KMS-11 (cell line): Measurements from ENCODE around the gene TSC22D4.

ENCODE experiments used
- H2AFZ ChIP-seq: fragments of 200-600 bp; sonication (generic); 2 replicates; pipeline ENCODE4 v1.6.1; 2016; ENCODE audit warnings: antibody characterized with exemption, mixed run types, low read depth
- H3K27ac ChIP-seq: fragments of 200-600 bp; sonication (generic); 2 replicates; pipeline ENCODE4 v1.6.1; 2016; ENCODE audit warnings: mild to moderate bottlenecking, mixed run types
- H3K27me3 ChIP-seq: fragments of 200-600 bp; sonication (generic); 2 replicates; pipeline ENCODE4 v1.6.1; 2017; ENCODE audit warnings: mild to moderate bottlenecking, low read depth, mixed run types, moderate library complexity; ENCODE audit not compliant: insufficient read depth
- H3K36me3 ChIP-seq: fragments of 200-600 bp; sonication (generic); 2 replicates; pipeline ENCODE4 v1.6.1; 2017; ENCODE audit warnings: mild to moderate bottlenecking, mixed run types; ENCODE audit not compliant: insufficient read depth
- H3K4me1 ChIP-seq: fragments of 200-600 bp; sonication (generic); 2 replicates; pipeline ENCODE4 v1.6.1; 2016; ENCODE audit warnings: mild to moderate bottlenecking, low read depth, mixed run types; ENCODE audit not compliant: poor library complexity, severe bottlenecking
- H3K4me2 ChIP-seq: fragments of 200-600 bp; sonication (generic); 2 replicates; pipeline ENCODE4 v1.7.0; 2016; ENCODE audit warnings: mild to moderate bottlenecking, mixed run types
- H3K4me3 ChIP-seq: fragments of 200-600 bp; sonication (generic); IDR thresholded peaks from 2 replicates; pipeline ENCODE4 v1.6.1; 2017; ENCODE audit warnings: low read depth, low read length, mixed read lengths; ENCODE audit not compliant: insufficient read depth
- H3K79me2 ChIP-seq: fragments of 200-600 bp; sonication (generic); 2 replicates; pipeline ENCODE4 v1.6.1; 2016; ENCODE audit warnings: low read depth, mixed run types; ENCODE audit not compliant: insufficient read depth
- H3K9ac ChIP-seq: fragments of 200-600 bp; sonication (generic); 2 replicates; pipeline ENCODE4 v1.6.1; 2016; ENCODE audit warnings: mild to moderate bottlenecking, mixed run types
- H4K20me1 ChIP-seq: fragments of 200-600 bp; sonication (generic); 2 replicates; pipeline ENCODE4 v1.6.1; 2016; ENCODE audit warnings: mild to moderate bottlenecking, mixed run types; ENCODE audit not compliant: insufficient read depth
- CTCF ChIP-seq: fragments of 200-600 bp; sonication (generic); conservative IDR thresholded peaks from 2 replicates; pipeline ENCODE4 v1.6.1; 2017; ENCODE audit warnings: low read depth, mild to moderate bottlenecking, antibody characterized with exemption, low read length, moderate library complexity, mixed read lengths

Gene TSC22D4

GRCh38 chr7:100483090-100483721 lies 4.2 kb upstream of the TSC22D4 start:
- Histone ChIP-seq H4K20me1 (no peaks in the 10 kb centered on the region), H3K36me3 (no peaks in the 10 kb centered on the region), H3K9ac (no peak overlapping the region), H2AFZ (peak overlapping the region; percentile 89), H3K27ac (no peak overlapping the region), H3K4me1 (peaks cover 19% of the 10 kb centered on the region), H3K4me3 (no peak overlapping the region), H3K79me2 (peaks cover 6% of the 10 kb centered on the region; the same call in 1 of the 2 replicates), H3K4me2 (peak overlapping the region; percentile 77), H3K27me3 (peaks cover 4% of the 10 kb centered on the region; the same call in 1 of the 2 replicates)
- peak; percentile 81 for TF ChIP-seq CTCF

GRCh38 chr7:100482728-100483089 lies 3.7 kb upstream of the TSC22D4 start:
- no peaks in the 10 kb centered on the region for H3K36me3 ChIP-seq
- H3K27ac ChIP-seq, result no peak overlapping the region
- no peaks in the 10 kb centered on the region; the same call in 1 of the 2 replicates for H3K27me3 ChIP-seq
- no peak overlapping the region for H3K4me3 ChIP-seq
- H3K9ac ChIP-seq, result no peak overlapping the region
- peak overlapping the region; percentile 77 for H3K4me2 ChIP-seq
- H4K20me1 ChIP-seq, result no peaks in the 10 kb centered on the region
- H3K79me2 ChIP-seq, result peaks cover 11% of the 10 kb centered on the region; the same call in 1 of the 2 replicates
- peak overlapping the region; percentile 89 for H2AFZ ChIP-seq
- peaks cover 19% of the 10 kb centered on the region for H3K4me1 ChIP-seq
- TF ChIP-seq CTCF, result no peak

- no peak for TF ChIP-seq CTCF
- Histone ChIP-seq H3K4me3 (no peak overlapping the region), H3K4me2 (no peak overlapping the region), H3K36me3 (no peaks in the 10 kb centered on the region), H3K27ac (no peak overlapping the region), H3K79me2 (peaks cover 22% of the 10 kb centered on the region), H2AFZ (no peak overlapping the region), H3K4me1 (peaks cover 30% of the 10 kb centered on the region), H3K27me3 (no peaks in the 10 kb centered on the region; the same call in 1 of the 2 replicates), H4K20me1 (no peaks in the 10 kb centered on the region), H3K9ac (no peak overlapping the region)
Measured at GRCh38 chr7:100481466-100481865, 2.5 kb upstream of the TSC22D4 start.

- no peaks in the 10 kb centered on the region; the same call in 1 of the 2 replicates for H3K36me3 ChIP-seq
- peak overlapping the region; percentile 67 for H3K4me2 ChIP-seq
- no peak overlapping the region for H2AFZ ChIP-seq
- no peak overlapping the region for H3K4me3 ChIP-seq
- peaks cover 44% of the 10 kb centered on the region for H3K4me1 ChIP-seq
- peaks cover 25% of the 10 kb centered on the region for H3K79me2 ChIP-seq
- no peak for TF ChIP-seq CTCF
- no peak overlapping the region for H3K27ac ChIP-seq
- H4K20me1 ChIP-seq, result no peaks in the 10 kb centered on the region
- H3K27me3 ChIP-seq, result no peaks in the 10 kb centered on the region; the same call in 1 of the 2 replicates
- H3K9ac ChIP-seq, result peak overlapping the region; percentile 64; the same call in 1 of the 2 replicates
Measured at GRCh38 chr7:100477871-100478267, 1.1 kb downstream of the TSC22D4 start.
